ENCODE measurements around the gene ARHGAP9.
"Not testable (repeated sequence)": the region's sequence is repeated elsewhere in the genome, so short reads cannot be mapped to it uniquely, and the experiment has no call there.

ARHGAP9 gene

GRCh38 chr12:57456145-57456700 lies 23.4 kb downstream of the ARHGAP9 start:
- peak; percentile 18 for DNase-seq

- DNase-seq: no peak
Observed at GRCh38 chr12:57455374-57456144, 24.1 kb downstream of the ARHGAP9 start.

- no peak for DNase-seq
Observed at GRCh38 chr12:57454566-57455373, 24.9 kb downstream of the ARHGAP9 start, which contains the start of gene INHBE. INHBE (plus strand) TSS chr12:57455307; CDS start chr12:57455537, 230 bp downstream.

GRCh38 chr12:57454213-57454565 lies 25.5 kb downstream of the ARHGAP9 start:
- DNase-seq: no peak

DNA sequence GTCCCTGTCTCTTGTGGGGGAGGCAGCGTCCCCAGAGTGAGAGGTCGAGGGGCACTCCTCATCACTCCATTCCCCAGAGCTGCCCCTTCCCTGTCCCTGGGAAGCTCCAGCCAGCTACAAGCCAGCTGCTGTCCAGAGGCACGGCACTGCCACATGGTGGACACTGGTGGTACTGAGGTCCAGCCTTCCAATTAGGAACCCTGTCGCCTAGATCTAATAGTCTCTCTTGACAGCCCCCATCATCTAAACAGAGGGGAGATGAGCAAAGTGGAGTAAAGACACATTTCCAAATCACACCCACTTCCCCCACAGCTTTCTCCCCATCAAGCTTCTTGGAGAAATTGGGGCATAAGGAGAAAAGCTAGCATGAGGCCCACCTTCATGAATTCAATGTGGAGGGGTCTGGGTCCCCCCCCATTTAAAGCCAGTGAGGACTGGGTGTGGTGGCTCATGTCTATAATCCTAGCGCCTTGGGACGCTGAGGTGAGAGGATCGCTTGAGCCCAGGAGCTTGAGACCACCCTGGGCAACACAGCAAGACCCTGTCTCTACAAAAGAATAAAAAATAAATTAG lies 26.6 kb downstream of the ARHGAP9 start:
- DNase-seq: no peak

DNA sequence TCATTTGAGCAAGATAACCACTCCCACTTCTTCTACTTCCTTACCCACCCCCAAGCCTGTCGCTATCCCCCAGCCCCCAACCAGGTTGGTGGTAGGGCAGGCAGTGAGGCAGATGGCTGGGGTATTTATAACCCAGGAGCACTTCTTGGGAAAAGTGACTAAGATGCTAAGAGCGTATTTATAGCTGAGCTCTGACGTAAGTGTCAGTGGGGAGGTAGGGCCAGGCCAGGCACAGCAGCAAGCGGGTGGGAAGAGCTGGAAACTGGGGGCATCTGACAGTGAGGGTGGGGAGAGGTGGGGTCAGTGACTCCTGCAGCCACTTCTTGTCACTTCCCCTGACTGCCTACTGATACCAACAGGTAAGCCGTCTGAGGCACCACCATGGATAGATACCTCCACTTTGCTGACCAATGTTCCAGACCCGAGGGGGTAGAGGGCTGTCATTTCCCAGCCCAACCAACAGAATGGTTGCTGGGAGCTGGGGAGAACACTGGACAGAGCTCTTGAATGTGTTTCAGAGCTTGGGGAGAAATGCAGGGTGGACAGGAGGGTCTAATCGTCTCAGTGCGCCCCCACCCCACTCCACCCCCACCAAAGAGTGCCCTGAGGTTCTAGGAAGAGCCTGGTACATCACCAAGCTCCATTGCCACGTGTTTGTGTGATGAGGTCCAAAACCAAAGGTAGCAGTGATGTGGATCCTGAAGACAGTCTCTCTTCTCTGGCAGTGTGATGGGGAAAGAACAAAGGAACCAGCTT lies 27.3 kb downstream of the ARHGAP9 start:
- no peak for DNase-seq

DNA sequence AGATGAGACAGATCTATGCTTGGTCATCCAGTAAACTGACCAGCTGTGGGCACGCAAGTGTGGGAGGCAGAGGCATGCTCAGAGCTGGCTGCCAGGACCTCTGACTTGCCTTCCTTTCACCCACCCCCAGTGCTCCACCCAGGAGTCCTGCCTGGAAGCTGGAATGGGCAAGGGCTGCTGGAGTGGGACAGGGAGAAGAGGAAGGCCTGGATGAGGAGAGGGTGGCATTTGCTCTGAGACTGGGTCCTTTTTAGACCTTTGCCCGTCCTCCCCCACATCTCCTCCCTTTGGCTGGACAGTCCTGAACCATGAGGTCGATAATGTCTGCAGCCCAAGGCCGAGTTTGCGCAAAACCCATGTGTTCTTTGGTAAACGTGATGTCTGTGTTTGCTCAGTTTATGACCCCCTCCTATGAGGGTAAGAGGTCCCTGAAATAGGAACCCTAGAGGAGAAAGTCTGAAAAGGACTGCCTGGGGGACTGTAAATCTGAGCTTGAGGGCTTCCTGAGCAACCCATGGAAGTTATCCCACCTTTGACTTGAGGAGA lies 28.4 kb downstream of the ARHGAP9 start:
- no peak for DNase-seq

GRCh38 chr12:57450057-57450456 lies 29.6 kb downstream of the ARHGAP9 start:
- DNase-seq: no peak

GRCh38 chr12:57449375-57449774 lies 30.3 kb downstream of the ARHGAP9 start:
- no peak for DNase-seq

- no peak for DNase-seq
Observed at GRCh38 chr12:57448669-57449068, 31.0 kb downstream of the ARHGAP9 start.

GRCh38 chr12:57446292-57446960 lies 33.2 kb downstream of the ARHGAP9 start:
- no peak for DNase-seq

- DNase-seq: no peak
Observed at GRCh38 chr12:57444744-57445143, 34.9 kb downstream of the ARHGAP9 start.

GRCh38 chr12:57444337-57444736 lies 35.3 kb downstream of the ARHGAP9 start:
- DNase-seq: not testable (repeated sequence)

- DNase-seq: no peak
Observed at GRCh38 chr12:57441846-57442427, 37.7 kb downstream of the ARHGAP9 start.

- not testable (repeated sequence) for DNase-seq
Observed at GRCh38 chr12:57441393-57441792, 38.3 kb downstream of the ARHGAP9 start.

DNA sequence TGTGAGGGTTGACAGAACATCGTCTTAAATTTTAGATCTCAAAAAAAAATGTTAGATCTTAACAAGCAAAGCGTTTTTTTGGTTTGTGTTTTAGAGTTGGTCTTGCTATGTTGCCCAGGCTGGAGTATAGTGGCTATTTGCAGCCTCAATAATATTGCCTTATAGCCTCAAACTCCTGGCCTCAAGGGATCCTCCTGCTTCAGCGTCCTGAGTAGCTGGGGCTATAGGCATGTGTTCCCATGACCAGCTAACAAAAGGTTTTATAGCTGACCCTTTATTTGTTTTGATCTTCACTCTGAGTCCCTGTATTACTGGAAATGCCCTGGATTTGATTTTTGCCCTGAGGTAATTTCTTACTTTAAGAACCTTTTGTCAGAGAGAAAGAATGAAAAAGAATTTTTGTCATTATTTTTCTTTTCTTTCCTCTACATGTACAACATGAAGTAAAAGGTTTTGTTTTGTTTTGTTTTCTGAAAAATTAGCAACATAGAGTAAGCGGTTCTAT lies 39.9 kb downstream of the ARHGAP9 start:
- DNase-seq: no peak

GRCh38 chr12:57438400-57438799 lies 41.3 kb downstream of the ARHGAP9 start:
- DNase-seq: no peak

- no peak for DNase-seq
Observed at GRCh38 chr12:57435293-57435692, 44.4 kb downstream of the ARHGAP9 start.

DNA sequence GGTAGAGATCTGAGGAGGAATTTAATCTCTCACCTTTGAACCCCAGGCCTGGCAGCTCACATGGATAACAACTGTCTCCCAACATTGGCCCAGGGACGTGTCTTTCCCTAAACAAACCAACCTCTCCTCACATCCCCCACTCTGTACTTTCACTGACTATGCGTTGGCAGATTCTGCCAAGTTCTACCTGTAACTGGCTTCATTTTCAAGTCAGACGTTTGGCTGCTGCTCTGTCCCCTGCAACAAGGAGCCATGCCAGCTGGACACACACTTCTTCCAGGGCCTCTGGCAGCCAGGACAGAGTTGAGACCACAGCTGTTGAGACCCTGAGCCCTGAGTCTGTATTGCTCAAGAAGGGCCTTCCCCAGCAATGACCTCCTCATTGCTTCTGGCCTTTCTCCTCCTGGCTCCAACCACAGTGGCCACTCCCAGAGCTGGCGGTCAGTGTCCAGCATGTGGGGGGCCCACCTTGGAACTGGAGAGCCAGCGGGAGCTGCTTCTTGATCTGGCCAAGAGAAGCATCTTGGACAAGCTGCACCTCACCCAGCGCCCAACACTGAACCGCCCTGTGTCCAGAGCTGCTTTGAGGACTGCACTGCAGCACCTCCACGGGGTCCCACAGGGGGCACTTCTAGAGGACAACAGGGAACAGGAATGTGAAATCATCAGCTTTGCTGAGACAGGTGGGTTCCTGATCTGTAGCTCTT lies 45.0 kb downstream of the ARHGAP9 start, which contains the start of gene INHBC:
Gene INHBC (plus strand): TSS at position 268 of the 707 bp plus-strand sequence. CDS start 103 bp downstream, at position 371.
- DNase-seq: no peak

- no peak for DNase-seq
Observed at GRCh38 chr12:57433370-57433769, 46.3 kb downstream of the ARHGAP9 start.
